GM18507 (cell line): ENCODE measurements around the gene NIPSNAP3A.

Source experiments
- DNase-seq: peaks from one replicate; pipeline ENCODE4 v3.0.0; 2011; ENCODE audit warnings: low read depth; ENCODE audit not compliant: insufficient read length; ENCODE audit errors: extremely low spot score
- FAIRE-seq: peaks from 2 replicates; lab custom pipeline; 2011; peaks lifted over from hg19 to GRCh38; lab: Jason Lieb, UNC

The NIPSNAP3A gene

GRCh38 chr9:104800068-104800785 lies 52.7 kb downstream of the NIPSNAP3A start:
- DNase-seq (no peak), FAIRE-seq (no peak)

DNA sequence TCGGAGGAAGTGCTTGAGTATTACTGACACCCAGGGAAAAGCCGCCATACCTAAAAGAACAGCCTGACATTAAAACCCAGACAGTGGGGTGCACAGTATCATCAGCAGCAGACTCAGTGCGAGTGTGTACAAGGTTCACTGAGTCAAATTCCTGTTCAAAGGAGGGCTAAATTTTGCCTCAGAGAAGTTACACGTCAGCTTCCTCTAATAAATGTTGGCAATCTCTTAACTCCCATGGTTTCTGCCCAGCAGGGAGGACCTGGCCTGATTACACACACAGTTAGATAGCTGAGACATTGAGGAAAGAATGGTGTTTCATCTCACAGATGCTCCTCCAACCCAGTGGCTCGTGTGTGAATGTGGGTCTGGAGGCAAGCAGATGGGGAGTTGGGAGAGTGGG lies 54.6 kb downstream of the NIPSNAP3A start:
- FAIRE-seq, result no peak
- DNase-seq, result no peak

DNA sequence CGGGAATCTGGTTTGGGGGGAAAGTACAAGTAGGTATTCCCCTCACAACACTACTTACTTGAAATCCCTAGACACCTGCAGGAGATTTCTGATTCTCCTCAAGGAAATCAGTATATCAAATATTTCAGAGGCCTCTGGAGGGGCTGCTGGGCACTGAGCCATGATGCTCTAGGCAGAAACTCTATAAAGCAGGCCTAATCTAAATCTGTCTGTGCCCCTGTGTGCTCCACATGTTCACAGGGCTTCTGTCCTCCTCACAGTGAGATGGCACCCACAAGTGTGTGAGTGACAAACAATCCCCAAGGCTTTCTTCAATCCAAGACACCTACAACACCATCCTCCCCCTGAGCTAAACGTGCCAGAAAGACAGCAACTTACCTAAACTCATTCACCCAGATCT lies 55.4 kb downstream of the NIPSNAP3A start:
- FAIRE-seq (no peak), DNase-seq (no peak)

DNA sequence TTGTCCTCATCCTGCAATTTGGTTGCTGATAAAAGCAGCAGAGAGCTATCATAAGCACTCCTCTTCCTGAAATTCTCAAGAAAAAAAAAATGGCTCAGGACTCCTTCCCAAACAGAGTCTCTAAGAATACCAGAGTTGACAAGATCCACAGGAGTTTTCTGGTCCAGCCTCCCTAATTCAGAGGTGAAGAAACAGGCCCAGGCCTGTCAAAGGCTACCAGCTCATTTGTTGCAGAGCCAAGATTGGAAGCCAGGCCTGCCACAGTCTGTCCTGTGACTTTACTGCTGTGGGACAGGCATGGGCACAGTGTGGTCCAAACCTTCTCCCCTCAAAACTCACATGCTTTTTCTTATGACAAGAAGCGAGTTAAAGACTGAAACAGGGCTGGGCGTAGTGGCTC lies 58.0 kb downstream of the NIPSNAP3A start:
- DNase-seq (no peak), FAIRE-seq (no peak)

- FAIRE-seq, result no peak
- DNase-seq, result no peak
Observed at GRCh38 chr9:104808035-104808614, 60.6 kb downstream of the NIPSNAP3A start.
